Neural crest cell (in vitro differentiated cells): ENCODE data around the gene SNX5. TPM values are rescaled to one million over a fixed set of nuclear protein-coding genes. Genes with fewer than 3 reads are reported as not detected.

Experiments
- DNase-seq: peaks from one replicate; pipeline ENCODE4 v3.0.0; 2021; ENCODE audit warnings: low read depth, mixed read lengths, low spot score
- H3K27ac Mint-ChIP-seq: one replicate; pipeline ENCODE4 v1.8.0; 2021; ENCODE audit warnings: mild to moderate bottlenecking, mixed read lengths; ENCODE audit not compliant: unreplicated experiment
- H3K27me3 Mint-ChIP-seq: 2 replicates; pipeline ENCODE4 v1.8.0; 2021; ENCODE audit warnings: low read depth, mild to moderate bottlenecking, mixed read lengths
- H3K36me3 Mint-ChIP-seq: 2 replicates; pipeline ENCODE4 v1.8.0; 2021; ENCODE audit warnings: low read depth, mild to moderate bottlenecking, mixed read lengths
- H3K4me1 Mint-ChIP-seq: 2 replicates; pipeline ENCODE4 v1.8.0; 2021; ENCODE audit warnings: mixed read lengths
- H3K4me3 Mint-ChIP-seq: one replicate; pipeline ENCODE4 v1.8.0; 2021; ENCODE audit warnings: mild to moderate bottlenecking, mixed read lengths
- H3K9me3 Mint-ChIP-seq: 2 replicates; pipeline ENCODE4 v1.8.0; 2021; ENCODE audit warnings: mixed read lengths
- CTCF ChIP-seq: fragments of 200-600 bp; sonication (generic); conservative IDR thresholded peaks from 2 replicates; pipeline ENCODE4 v1.5.0; 2021; ENCODE audit warnings: antibody characterized with exemption, mild to moderate bottlenecking
- total RNA-seq: library from RNA; stranded (reverse); gene quantifications from 2 replicates; pipeline ENCODE4 v1.2.1, GENCODE V29; 2021

Gene SNX5
- total RNA-seq, 1 donor from 2014 or later: 116 TPM

DNA sequence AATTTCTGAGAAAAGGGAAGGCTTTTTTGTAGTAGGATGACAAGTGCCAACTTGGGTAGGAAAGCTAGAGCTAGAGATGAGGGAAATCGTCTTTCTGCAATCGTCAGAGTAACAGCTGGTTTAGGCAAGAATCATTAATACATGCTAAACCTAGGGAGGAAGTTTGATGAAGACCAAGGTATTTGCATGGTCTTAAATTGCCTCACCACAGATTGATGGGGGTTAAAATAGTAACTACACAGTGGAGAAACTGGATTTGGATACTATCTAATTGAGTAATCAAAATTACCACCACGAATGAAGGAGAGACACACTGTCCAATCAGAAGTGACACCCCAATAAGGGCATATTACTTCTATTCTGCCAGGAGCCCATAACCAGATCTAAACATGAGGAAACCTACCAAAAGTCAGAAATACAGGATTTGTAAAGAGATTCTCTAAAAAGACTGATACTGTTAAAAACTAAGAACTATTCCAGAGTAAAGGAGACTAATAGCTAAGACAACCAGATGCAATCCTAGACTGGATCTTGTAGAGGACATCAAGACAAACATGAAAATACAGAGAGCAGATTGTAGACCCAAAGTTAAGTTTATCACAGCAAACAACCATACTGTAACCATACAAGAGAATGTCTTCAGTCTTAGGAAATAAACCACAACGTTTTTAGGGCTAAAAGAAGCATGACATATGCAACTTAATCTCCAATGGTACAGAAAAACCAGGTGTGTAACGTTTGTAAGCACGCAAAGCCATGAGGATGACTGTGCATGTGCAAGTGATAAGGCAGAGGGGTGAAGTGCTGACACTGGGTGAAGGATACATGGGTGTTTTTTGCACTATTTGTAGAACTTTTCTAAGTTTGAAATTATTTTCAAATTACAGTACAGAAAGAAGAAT, 21.8 kb downstream of the SNX5 start:
- Mint-ChIP-seq H3K9me3 (no peaks in the 10 kb centered on the region), H3K4me3 (no peak overlapping the region), H3K36me3 (peaks cover 44% of the 10 kb centered on the region), H3K4me1 (no peaks in the 10 kb centered on the region), H3K27ac (no peak overlapping the region), H3K27me3 (no peaks in the 10 kb centered on the region)
- no peak for DNase-seq
- TF ChIP-seq CTCF: no peak

GRCh38 chr20:17946040-17946439, 22.6 kb downstream of the SNX5 start:
- Mint-ChIP-seq H3K27me3 (no peaks in the 10 kb centered on the region), H3K27ac (no peak overlapping the region), H3K9me3 (no peaks in the 10 kb centered on the region), H3K36me3 (peaks cover 41% of the 10 kb centered on the region), H3K4me3 (no peak overlapping the region), H3K4me1 (no peaks in the 10 kb centered on the region)
- TF ChIP-seq CTCF: no peak
- no peak for DNase-seq

DNA sequence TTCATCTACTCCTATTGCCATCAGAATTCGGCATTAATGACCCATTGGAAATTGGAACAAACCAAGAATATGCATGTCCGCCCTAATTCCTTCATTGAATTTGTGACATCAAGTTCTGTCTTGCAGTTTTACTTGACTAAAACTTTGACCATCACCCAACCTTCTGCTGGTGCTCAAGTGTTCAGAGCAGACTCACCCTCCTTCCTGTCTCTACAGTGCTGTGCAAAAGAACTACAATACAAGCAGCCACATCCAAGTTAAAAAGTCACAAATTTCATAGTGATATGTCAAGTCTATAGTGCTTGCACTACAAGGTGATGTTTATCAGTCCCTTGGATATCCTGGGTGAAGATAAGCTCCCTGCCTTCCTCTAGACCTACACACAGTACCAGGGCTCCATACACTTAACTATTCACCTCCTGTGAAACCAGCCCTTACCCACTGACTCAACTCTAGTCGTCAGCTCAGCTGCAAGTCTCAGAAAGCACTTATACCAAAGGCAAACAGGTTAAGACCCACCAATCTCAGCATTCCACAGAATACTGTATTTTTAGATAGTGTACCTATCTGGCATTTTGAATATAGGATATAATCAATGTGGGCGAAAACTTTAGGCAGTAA, 23.6 kb downstream of the SNX5 start:
- peaks cover 42% of the 10 kb centered on the region for H3K36me3 Mint-ChIP-seq
- no peak overlapping the region for H3K27ac Mint-ChIP-seq
- no peak for TF ChIP-seq CTCF
- H3K9me3 Mint-ChIP-seq: no peaks in the 10 kb centered on the region
- H3K4me3 Mint-ChIP-seq: no peak overlapping the region
- no peak for DNase-seq
- H3K27me3 Mint-ChIP-seq: no peaks in the 10 kb centered on the region
- peaks cover under 1% of the 10 kb centered on the region for H3K4me1 Mint-ChIP-seq

DNA sequence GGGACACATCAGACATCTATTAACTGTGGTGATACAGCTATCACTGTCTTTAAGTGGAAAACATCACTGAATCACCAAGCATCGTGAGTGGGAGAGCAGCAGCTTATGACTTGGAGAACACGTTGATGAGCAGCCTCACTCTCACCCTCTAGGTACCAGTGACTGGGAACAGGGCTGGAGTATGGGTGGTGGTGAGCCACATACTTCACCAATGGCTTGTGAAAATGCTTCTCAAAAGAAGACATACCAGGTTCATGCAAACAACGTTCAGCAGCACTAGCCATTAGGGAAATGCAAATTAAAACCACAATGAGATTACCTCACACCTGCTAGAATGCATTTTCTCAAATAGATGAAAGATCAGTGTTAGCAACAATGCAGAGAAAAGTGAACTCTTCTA, 25.3 kb downstream of the SNX5 start:
- no peak for DNase-seq
- peaks cover 31% of the 10 kb centered on the region for H3K36me3 Mint-ChIP-seq
- no peak overlapping the region for H3K27ac Mint-ChIP-seq
- no peak for TF ChIP-seq CTCF
- no peaks in the 10 kb centered on the region for H3K27me3 Mint-ChIP-seq
- no peak overlapping the region for H3K4me3 Mint-ChIP-seq
- H3K4me1 Mint-ChIP-seq: peaks cover 11% of the 10 kb centered on the region
- H3K9me3 Mint-ChIP-seq: no peaks in the 10 kb centered on the region

GRCh38 chr20:17941826-17942196, 26.8 kb downstream of the SNX5 start:
- no peak overlapping the region for H3K27ac Mint-ChIP-seq
- peaks cover 27% of the 10 kb centered on the region for H3K36me3 Mint-ChIP-seq
- H3K9me3 Mint-ChIP-seq: no peaks in the 10 kb centered on the region
- TF ChIP-seq CTCF: no peak
- no peaks in the 10 kb centered on the region for H3K27me3 Mint-ChIP-seq
- H3K4me1 Mint-ChIP-seq: peaks cover 19% of the 10 kb centered on the region
- no peak overlapping the region for H3K4me3 Mint-ChIP-seq
- no peak for DNase-seq
